ENCODE measurements around the gene MPV17L.
"Not testable (repeated sequence)": the region's sequence is repeated elsewhere in the genome, so short reads cannot be mapped to it uniquely, and the experiment has no call there.

Gene MPV17L

DNA sequence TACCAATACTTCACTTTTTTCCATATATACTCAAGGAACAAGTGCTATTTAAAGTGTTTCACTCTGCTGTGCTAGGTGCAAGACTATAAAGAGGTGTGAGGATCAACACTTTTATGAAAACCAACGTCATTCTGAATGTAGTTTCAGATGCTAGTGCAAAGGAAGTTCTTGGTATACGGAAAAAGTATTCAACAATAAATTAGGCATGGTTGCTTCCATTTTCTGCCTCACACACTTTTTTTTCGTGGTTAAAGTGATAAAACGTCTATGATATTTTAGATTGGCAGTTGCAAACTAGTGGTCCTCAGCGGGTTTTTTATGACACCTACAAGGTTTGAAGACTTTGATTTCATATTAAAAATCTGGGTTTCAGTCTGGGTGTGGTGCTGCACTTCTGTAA lies 5.6 kb upstream of the MPV17L start:
- H3K27me3 ChIP-seq (ENCODE audit: control insufficient read depth in 2 of 2, insufficient read depth in 2 of 2, low read length in 2 of 2); H3K9me3 ChIP-seq (ENCODE audit: control insufficient read depth in 2 of 2, low read length in 2 of 2); H3K9ac ChIP-seq (ENCODE audit: low read depth in 1 of 2, low read length in 2 of 2); H3K4me1 ChIP-seq (ENCODE audit: control insufficient read depth in 2 of 2, insufficient read depth in 2 of 2, low read length in 2 of 2); H3K27ac ChIP-seq (ENCODE audit: low read depth in 2 of 2, low read length in 2 of 2); H3K4me3 ChIP-seq (ENCODE audit: low read length in 2 of 2); H3K36me3 ChIP-seq (ENCODE audit: control insufficient read depth in 2 of 2, insufficient read depth in 2 of 2, low read length in 2 of 2): not testable (repeated sequence)

DNA sequence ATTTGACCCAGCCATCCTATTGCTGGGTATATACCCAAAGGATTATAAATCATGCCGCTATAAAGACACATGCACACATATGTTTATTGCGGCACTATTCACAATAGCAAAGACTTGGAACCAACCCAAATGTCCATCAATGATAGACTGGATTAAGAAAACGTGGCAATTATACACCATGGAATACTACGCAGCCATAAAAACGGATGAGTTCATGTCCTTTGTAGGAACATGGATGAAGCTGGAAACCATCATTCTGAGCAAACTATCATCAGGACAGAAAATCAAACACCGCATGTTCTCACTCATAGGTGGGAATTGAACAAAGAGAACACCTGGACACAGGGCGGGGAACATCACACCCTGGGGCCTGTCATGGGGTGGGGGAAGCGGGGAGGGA lies 2.5 kb upstream of the MPV17L start:
- H3K27ac ChIP-seq (ENCODE audit: low read depth in 2 of 2, low read length in 2 of 2); H3K36me3 ChIP-seq (ENCODE audit: control insufficient read depth in 2 of 2, insufficient read depth in 2 of 2, low read length in 2 of 2); H3K4me3 ChIP-seq (ENCODE audit: low read length in 2 of 2); H3K27me3 ChIP-seq (ENCODE audit: control insufficient read depth in 2 of 2, insufficient read depth in 2 of 2, low read length in 2 of 2); H3K9me3 ChIP-seq (ENCODE audit: control insufficient read depth in 2 of 2, low read length in 2 of 2); H3K9ac ChIP-seq (ENCODE audit: low read depth in 1 of 2, low read length in 2 of 2); H3K4me1 ChIP-seq (ENCODE audit: control insufficient read depth in 2 of 2, insufficient read depth in 2 of 2, low read length in 2 of 2): not testable (repeated sequence)

GRCh38 chr16:15396509-15396829 lies 915 bp downstream of the MPV17L start:
- H3K4me3 ChIP-seq (ENCODE audit: low read length in 2 of 2) = peak overlapping the region; percentile 60 to 66
- not testable (repeated sequence) for H3K27me3 ChIP-seq (ENCODE audit: control insufficient read depth in 2 of 2, insufficient read depth in 2 of 2, low read length in 2 of 2); H3K36me3 ChIP-seq (ENCODE audit: control insufficient read depth in 2 of 2, insufficient read depth in 2 of 2, low read length in 2 of 2); H3K4me1 ChIP-seq (ENCODE audit: control insufficient read depth in 2 of 2, insufficient read depth in 2 of 2, low read length in 2 of 2); H3K27ac ChIP-seq (ENCODE audit: low read depth in 2 of 2, low read length in 2 of 2); H3K9me3 ChIP-seq (ENCODE audit: control insufficient read depth in 2 of 2, low read length in 2 of 2)
- H3K9ac ChIP-seq (ENCODE audit: low read depth in 1 of 2, low read length in 2 of 2) = peak overlapping the region in 1 of 2 donors; percentile 65

- Histone ChIP-seq H3K9me3 (ENCODE audit: control insufficient read depth in 2 of 2, low read length in 2 of 2) (no peaks in the 10 kb centered on the region), H3K9ac (ENCODE audit: low read depth in 1 of 2, low read length in 2 of 2) (no peak overlapping the region), H3K27ac (ENCODE audit: low read depth in 2 of 2, low read length in 2 of 2) (no peak overlapping the region), H3K4me3 (ENCODE audit: low read length in 2 of 2) (no peak overlapping the region), H3K27me3 (ENCODE audit: control insufficient read depth in 2 of 2, insufficient read depth in 2 of 2, low read length in 2 of 2) (no peaks in the 10 kb centered on the region), H3K36me3 (ENCODE audit: control insufficient read depth in 2 of 2, insufficient read depth in 2 of 2, low read length in 2 of 2) (peaks cover 0 to under 1% of the 10 kb centered on the region in 2 donors), H3K4me1 (ENCODE audit: control insufficient read depth in 2 of 2, insufficient read depth in 2 of 2, low read length in 2 of 2) (peaks cover 0 to 3% of the 10 kb centered on the region in 2 donors)
Measured at GRCh38 chr16:15396948-15397594, 1.5 kb downstream of the MPV17L start.

DNA sequence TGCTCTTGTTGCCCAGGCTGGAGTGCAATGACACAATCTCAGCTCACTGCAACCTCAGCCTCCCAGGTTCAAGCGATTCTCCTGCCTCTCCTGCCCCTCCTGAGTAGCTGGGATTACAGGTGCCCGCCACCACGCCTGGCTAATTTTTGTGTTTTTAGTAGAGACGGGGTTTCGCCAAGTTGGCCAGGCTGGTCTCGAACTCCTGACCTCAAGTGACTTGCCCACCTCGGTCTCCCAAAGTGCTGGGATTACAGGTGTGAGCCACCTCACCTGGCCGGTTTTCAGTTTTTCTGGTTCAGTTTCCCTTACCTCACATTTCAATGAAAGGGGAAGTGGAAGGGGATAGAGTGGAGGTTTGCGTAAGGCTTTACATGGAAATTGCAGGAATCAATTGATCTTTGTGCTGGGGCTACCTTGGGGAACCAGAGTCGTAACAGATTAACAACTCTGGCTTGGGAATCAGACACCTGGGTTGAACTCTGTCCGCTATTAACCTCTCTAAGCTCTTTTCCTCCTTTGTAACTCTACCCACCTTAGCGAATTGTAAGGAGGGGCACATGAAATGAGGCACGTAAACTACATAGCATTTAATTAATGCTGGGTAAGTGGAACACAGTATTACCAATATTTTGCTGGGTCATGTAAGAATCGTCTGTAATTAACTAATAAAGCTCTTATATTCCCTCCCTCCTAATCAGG lies 3.2 kb downstream of the MPV17L start:
- Histone ChIP-seq H3K9ac (ENCODE audit: low read depth in 1 of 2, low read length in 2 of 2) (no peak overlapping the region), H3K36me3 (ENCODE audit: control insufficient read depth in 2 of 2, insufficient read depth in 2 of 2, low read length in 2 of 2) (peaks cover 0 to 5% of the 10 kb centered on the region in 2 donors), H3K4me1 (ENCODE audit: control insufficient read depth in 2 of 2, insufficient read depth in 2 of 2, low read length in 2 of 2) (peaks cover 0 to 3% of the 10 kb centered on the region in 2 donors), H3K9me3 (ENCODE audit: control insufficient read depth in 2 of 2, low read length in 2 of 2) (no peaks in the 10 kb centered on the region), H3K27ac (ENCODE audit: low read depth in 2 of 2, low read length in 2 of 2) (no peak overlapping the region), H3K4me3 (ENCODE audit: low read length in 2 of 2) (no peak overlapping the region), H3K27me3 (ENCODE audit: control insufficient read depth in 2 of 2, insufficient read depth in 2 of 2, low read length in 2 of 2) (no peaks in the 10 kb centered on the region)

GRCh38 chr16:15399317-15399716 lies 3.8 kb downstream of the MPV17L start:
- no peak overlapping the region for H3K9ac ChIP-seq (ENCODE audit: low read depth in 1 of 2, low read length in 2 of 2)
- peaks cover 0 to 3% of the 10 kb centered on the region in 2 donors for H3K4me1 ChIP-seq (ENCODE audit: control insufficient read depth in 2 of 2, insufficient read depth in 2 of 2, low read length in 2 of 2)
- no peak overlapping the region for H3K4me3 ChIP-seq (ENCODE audit: low read length in 2 of 2)
- H3K27me3 ChIP-seq (ENCODE audit: control insufficient read depth in 2 of 2, insufficient read depth in 2 of 2, low read length in 2 of 2) = no peaks in the 10 kb centered on the region
- H3K9me3 ChIP-seq (ENCODE audit: control insufficient read depth in 2 of 2, low read length in 2 of 2) = no peaks in the 10 kb centered on the region
- H3K27ac ChIP-seq (ENCODE audit: low read depth in 2 of 2, low read length in 2 of 2) = no peak overlapping the region
- H3K36me3 ChIP-seq (ENCODE audit: control insufficient read depth in 2 of 2, insufficient read depth in 2 of 2, low read length in 2 of 2) = peaks cover 0 to 5% of the 10 kb centered on the region in 2 donors

GRCh38 chr16:15400314-15400713 lies 4.8 kb downstream of the MPV17L start:
- H3K36me3 ChIP-seq (ENCODE audit: control insufficient read depth in 2 of 2, insufficient read depth in 2 of 2, low read length in 2 of 2); H3K27ac ChIP-seq (ENCODE audit: low read depth in 2 of 2, low read length in 2 of 2); H3K9ac ChIP-seq (ENCODE audit: low read depth in 1 of 2, low read length in 2 of 2); H3K27me3 ChIP-seq (ENCODE audit: control insufficient read depth in 2 of 2, insufficient read depth in 2 of 2, low read length in 2 of 2); H3K4me1 ChIP-seq (ENCODE audit: control insufficient read depth in 2 of 2, insufficient read depth in 2 of 2, low read length in 2 of 2); H3K4me3 ChIP-seq (ENCODE audit: low read length in 2 of 2); H3K9me3 ChIP-seq (ENCODE audit: control insufficient read depth in 2 of 2, low read length in 2 of 2): not testable (repeated sequence)

- H3K27ac ChIP-seq (ENCODE audit: low read depth in 2 of 2, low read length in 2 of 2) = no peak overlapping the region
- no peaks in the 10 kb centered on the region for H3K9me3 ChIP-seq (ENCODE audit: control insufficient read depth in 2 of 2, low read length in 2 of 2)
- peaks cover 0 to 3% of the 10 kb centered on the region in 2 donors for H3K4me1 ChIP-seq (ENCODE audit: control insufficient read depth in 2 of 2, insufficient read depth in 2 of 2, low read length in 2 of 2)
- no peak overlapping the region for H3K9ac ChIP-seq (ENCODE audit: low read depth in 1 of 2, low read length in 2 of 2)
- no peak overlapping the region for H3K4me3 ChIP-seq (ENCODE audit: low read length in 2 of 2)
- H3K27me3 ChIP-seq (ENCODE audit: control insufficient read depth in 2 of 2, insufficient read depth in 2 of 2, low read length in 2 of 2) = no peaks in the 10 kb centered on the region
- H3K36me3 ChIP-seq (ENCODE audit: control insufficient read depth in 2 of 2, insufficient read depth in 2 of 2, low read length in 2 of 2) = peaks cover 0 to 5% of the 10 kb centered on the region in 2 donors
Measured at GRCh38 chr16:15401972-15402371, 6.4 kb downstream of the MPV17L start.

GRCh38 chr16:15403392-15403995 lies 7.9 kb downstream of the MPV17L start:
- H3K27me3 ChIP-seq (ENCODE audit: control insufficient read depth in 2 of 2, insufficient read depth in 2 of 2, low read length in 2 of 2) = no peaks in the 10 kb centered on the region
- H3K4me3 ChIP-seq (ENCODE audit: low read length in 2 of 2) = no peak overlapping the region
- H3K9me3 ChIP-seq (ENCODE audit: control insufficient read depth in 2 of 2, low read length in 2 of 2) = no peaks in the 10 kb centered on the region
- H3K27ac ChIP-seq (ENCODE audit: low read depth in 2 of 2, low read length in 2 of 2) = no peak overlapping the region
- peaks cover 0 to 3% of the 10 kb centered on the region in 2 donors for H3K4me1 ChIP-seq (ENCODE audit: control insufficient read depth in 2 of 2, insufficient read depth in 2 of 2, low read length in 2 of 2)
- peaks cover 0 to 7% of the 10 kb centered on the region in 2 donors for H3K36me3 ChIP-seq (ENCODE audit: control insufficient read depth in 2 of 2, insufficient read depth in 2 of 2, low read length in 2 of 2)
- H3K9ac ChIP-seq (ENCODE audit: low read depth in 1 of 2, low read length in 2 of 2) = no peak overlapping the region

- not testable (repeated sequence) for H3K27me3 ChIP-seq (ENCODE audit: control insufficient read depth in 2 of 2, insufficient read depth in 2 of 2, low read length in 2 of 2); H3K27ac ChIP-seq (ENCODE audit: low read depth in 2 of 2, low read length in 2 of 2); H3K4me3 ChIP-seq (ENCODE audit: low read length in 2 of 2); H3K9me3 ChIP-seq (ENCODE audit: control insufficient read depth in 2 of 2, low read length in 2 of 2); H3K36me3 ChIP-seq (ENCODE audit: control insufficient read depth in 2 of 2, insufficient read depth in 2 of 2, low read length in 2 of 2); H3K4me1 ChIP-seq (ENCODE audit: control insufficient read depth in 2 of 2, insufficient read depth in 2 of 2, low read length in 2 of 2); H3K9ac ChIP-seq (ENCODE audit: low read depth in 1 of 2, low read length in 2 of 2)
Measured at GRCh38 chr16:15404091-15404490, 8.5 kb downstream of the MPV17L start.

Measured in mucosa of rectum (tissue), 2 donors.